ENCODE measurements around the gene AUTS2.

DNA sequence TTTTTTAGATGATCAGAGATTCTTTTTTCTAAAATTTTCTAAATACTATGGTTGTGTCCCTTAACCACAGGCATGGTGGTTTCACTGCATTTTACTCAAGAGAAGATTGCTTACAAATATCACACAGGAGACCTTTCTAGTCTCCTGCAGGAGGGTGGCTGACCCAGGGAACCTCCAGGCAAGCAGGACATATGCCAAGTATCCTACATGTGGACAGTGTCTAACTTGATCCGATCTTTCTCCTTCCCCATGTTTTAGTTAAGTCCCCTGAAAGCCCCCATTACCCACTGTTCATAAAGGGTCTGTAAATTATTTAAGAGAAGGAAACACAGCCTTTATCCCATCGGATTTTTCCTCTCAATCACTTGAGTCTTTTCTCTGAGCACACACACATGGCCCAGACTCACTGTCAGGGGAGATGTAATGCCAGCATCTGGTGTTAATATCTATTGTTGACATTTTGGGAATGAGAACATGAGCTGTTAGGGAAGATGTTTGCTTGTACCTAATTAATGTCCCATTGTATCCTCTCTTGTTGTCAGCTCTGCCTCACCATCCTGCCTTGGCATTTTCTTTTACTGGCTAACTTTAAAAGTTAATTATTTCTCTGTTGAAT is 755.2 kb downstream of the AUTS2 start:
- no peak for TF ChIP-seq POLR2A (IDR thresholded peaks at IDR 0.05)
- TF ChIP-seq, protein P1, sequence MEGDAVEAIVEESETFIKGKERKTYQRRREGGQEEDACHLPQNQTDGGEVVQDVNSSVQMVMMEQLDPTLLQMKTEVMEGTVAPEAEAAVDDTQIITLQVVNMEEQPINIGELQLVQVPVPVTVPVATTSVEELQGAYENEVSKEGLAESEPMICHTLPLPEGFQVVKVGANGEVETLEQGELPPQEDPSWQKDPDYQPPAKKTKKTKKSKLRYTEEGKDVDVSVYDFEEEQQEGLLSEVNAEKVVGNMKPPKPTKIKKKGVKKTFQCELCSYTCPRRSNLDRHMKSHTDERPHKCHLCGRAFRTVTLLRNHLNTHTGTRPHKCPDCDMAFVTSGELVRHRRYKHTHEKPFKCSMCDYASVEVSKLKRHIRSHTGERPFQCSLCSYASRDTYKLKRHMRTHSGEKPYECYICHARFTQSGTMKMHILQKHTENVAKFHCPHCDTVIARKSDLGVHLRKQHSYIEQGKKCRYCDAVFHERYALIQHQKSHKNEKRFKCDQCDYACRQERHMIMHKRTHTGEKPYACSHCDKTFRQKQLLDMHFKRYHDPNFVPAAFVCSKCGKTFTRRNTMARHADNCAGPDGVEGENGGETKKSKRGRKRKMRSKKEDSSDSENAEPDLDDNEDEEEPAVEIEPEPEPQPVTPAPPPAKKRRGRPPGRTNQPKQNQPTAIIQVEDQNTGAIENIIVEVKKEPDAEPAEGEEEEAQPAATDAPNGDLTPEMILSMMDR (IDR thresholded peaks at IDR 0.05), result no peak
